GM18520 (cell line): ENCODE data around the gene XPA.

Experiments used
- ATAC-seq: cut with Tn5 transposase; IDR thresholded peaks from one replicate; pipeline ENCODE4 v1.9.1; 2021; ENCODE audit not compliant: unreplicated experiment

The XPA gene

GRCh38 chr9:97659771-97660170 lies 37.4 kb downstream of the XPA start:
- ATAC-seq: no peak

- no peak for ATAC-seq
Measured at GRCh38 chr9:97658707-97659106, 38.4 kb downstream of the XPA start.

GRCh38 chr9:97651646-97652045 lies 45.5 kb downstream of the XPA start:
- no peak for ATAC-seq

DNA sequence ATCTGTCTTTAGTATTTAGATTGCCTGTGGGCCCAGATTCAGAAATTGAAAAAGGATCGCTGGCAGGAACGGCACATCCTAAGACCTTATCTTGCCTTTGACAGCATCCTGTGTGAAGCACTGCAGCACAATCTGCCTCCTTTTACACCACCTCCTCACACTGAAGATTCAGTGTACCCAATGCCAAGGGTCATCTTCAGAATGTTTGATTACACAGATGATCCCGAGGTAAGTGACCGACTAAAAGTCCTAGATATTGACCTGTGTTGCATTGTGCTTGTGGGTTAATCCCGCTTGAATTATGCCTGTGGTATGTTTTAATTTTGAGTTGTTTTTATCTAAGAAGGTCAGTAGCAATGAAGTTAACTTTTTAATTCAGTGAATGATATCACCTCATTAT lies 49.1 kb downstream of the XPA start:
- no peak for ATAC-seq

- ATAC-seq: no peak
Measured at GRCh38 chr9:97645720-97646119, 51.4 kb downstream of the XPA start.

DNA sequence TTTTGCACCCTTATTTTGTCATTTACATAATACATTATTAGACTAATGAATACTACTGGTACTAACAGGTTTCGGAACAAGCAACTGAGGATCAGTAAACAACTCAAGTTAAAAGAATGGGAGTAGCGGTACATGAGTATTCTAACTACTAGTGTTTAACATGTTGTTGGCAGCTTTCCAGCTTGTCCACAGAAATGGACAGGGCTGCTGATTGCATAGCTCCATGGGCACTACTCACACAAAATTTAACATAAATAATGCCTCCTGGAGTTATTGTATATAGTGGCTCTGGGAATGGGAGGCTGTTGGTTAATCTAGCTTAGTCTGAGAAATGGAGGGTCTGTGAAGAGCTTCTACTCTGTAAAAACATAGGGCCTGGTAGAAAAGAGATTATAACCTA lies 56.8 kb downstream of the XPA start:
- no peak for ATAC-seq

- no peak for ATAC-seq
Measured at GRCh38 chr9:97638666-97639065, 58.5 kb downstream of the XPA start.

GRCh38 chr9:97636903-97637302 lies 60.2 kb downstream of the XPA start:
- ATAC-seq: no peak

- no peak for ATAC-seq
Measured at GRCh38 chr9:97635026-97635425, 62.1 kb downstream of the XPA start.

- no peak for ATAC-seq
Measured at GRCh38 chr9:97633859-97634490, 63.2 kb downstream of the XPA start.

- ATAC-seq: peak; percentile 86
Measured at GRCh38 chr9:97632985-97633858, 63.9 kb downstream of the XPA start, which contains the start of the genes NCBP1 and TSTD2. NCBP1 (plus strand) TSS chr9:97633821; CDS start chr9:97633882, 61 bp downstream. TSTD2 (minus strand) TSS chr9:97633368; CDS start chr9:97627562, 5,806 bp downstream.

DNA sequence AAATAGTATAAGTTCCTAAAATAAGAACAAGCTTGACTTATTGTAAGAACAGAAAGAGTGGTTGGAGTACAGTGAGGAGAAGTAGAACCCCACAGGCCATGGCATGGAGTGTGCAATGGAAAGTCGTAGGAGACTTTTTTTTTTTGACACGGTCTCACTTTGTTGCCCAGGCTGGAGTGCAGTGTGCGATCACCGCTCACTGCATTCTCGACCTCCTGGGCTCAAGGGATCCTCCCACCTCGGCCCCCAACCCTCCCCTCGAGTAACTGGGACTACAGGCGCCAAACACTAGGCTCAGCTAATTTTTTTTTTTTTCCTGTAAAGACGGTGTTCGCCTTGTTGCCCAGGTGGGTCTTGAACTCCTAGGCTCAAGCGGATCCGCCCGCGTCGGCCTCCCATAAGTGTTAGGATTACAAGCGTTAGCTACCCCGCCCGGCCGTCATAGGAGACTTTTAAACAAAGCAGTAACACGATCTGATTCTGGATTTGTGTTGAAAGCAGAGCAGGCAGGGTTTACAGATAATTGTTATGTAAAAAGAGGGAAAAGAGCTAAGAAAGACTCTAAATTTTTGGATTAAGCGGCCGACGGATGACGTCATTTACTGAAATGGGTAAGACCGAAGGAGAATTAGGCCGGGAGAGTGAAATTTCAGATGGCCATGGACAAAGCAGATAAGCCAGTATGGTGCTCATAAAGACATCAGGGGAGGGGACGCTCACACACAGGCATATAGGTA lies 64.7 kb downstream of the XPA start:
- peak; percentile 10 for ATAC-seq

DNA sequence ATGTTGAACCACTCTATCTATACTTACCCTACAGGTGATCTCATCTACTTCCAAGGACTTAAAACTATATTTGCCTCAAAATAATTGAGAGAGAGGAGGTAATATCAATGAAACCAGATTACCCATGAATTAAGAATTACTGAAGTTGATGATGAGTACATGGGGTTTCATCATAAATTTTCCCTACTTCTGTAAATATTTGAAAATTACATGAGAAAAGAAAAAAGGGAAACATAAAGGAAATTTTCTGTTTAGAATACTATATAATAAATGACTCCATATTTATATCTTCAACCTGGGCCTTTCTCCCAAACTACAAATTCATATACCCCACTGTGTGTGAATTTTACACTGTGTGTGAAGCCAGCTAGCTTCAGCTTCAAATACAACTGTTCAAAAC lies 66.5 kb downstream of the XPA start:
- ATAC-seq: no peak

DNA sequence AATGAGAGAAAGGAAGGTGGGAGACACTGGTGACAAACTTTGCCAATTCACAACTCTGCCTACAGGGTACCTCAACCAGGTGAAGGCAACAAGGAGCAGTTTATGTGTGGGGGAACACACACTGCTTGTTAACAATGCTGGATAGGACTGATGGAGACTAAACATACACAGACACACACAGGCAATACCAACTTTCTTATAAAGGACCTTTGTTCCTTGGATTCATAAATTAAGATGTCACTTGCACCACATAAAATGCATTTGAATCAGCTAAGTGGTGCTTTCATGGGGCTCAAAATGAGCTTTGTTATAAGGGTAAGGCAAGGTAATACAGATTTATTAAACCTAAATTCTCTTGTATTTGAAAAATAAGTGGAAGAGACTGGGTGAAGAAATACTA lies 68.0 kb downstream of the XPA start:
- no peak for ATAC-seq

DNA sequence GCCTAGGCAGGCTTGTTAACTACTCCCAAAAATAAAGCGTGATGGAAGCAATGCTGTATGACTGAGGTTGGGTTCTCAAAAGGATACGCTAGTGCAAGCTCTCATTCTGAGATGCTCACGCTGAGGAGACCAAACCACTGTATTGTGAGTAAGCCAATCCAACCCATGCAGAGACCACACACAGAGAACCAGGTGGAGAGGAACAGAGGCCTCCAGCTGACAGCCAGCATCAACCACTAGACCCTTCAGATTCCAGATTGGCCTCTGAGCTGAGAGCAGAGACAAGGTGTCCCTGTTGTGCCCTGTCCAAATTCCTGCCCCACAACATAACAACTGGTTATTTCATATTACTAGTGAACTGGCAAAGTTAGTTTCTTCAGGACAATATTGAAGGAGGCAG lies 68.5 kb downstream of the XPA start:
- no peak for ATAC-seq

GRCh38 chr9:97627624-97628023 lies 69.5 kb downstream of the XPA start:
- ATAC-seq: no peak

DNA sequence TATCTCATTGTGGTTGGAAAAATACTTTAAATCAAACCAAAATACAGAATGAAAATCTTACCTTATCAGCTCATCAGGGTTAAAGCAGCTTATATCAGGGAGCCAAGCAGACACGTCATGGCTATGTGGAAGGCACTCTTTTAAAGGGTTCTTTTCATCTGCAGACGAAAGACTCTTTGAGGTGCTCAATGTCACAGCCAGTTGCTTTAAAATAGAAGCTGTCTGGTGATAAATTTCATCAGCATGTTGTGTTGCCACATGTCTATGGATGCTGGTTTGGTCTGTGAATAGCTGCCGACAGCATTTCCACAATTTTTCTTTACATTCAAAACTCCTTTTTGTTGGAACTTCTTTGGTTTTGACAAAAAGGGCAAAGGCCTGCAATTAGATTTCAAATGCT lies 71.5 kb downstream of the XPA start:
- no peak for ATAC-seq
